ENCODE data around the gene NRXN3.

The NRXN3 gene

DNA sequence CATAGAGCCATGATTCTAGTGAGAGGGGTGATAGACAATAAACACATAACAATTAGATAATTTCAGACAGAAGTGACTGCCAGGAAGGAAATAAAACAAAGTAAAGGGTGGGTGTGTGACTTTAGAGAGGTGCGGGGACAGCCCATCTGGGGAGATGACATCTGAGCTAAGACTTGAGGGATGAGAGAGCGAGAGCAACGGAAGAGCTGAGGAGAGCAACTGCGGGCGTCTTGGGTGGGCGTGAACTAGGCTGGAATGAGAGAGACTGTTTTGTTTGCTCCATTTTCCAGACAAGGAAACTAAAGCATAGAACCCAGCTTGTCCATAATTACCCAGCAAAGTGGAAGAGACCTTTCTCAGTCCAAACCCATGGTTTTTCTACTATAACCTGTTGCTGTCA is 25.3 kb downstream of the NRXN3 start (continued):
- TF ChIP-seq, protein P1, sequence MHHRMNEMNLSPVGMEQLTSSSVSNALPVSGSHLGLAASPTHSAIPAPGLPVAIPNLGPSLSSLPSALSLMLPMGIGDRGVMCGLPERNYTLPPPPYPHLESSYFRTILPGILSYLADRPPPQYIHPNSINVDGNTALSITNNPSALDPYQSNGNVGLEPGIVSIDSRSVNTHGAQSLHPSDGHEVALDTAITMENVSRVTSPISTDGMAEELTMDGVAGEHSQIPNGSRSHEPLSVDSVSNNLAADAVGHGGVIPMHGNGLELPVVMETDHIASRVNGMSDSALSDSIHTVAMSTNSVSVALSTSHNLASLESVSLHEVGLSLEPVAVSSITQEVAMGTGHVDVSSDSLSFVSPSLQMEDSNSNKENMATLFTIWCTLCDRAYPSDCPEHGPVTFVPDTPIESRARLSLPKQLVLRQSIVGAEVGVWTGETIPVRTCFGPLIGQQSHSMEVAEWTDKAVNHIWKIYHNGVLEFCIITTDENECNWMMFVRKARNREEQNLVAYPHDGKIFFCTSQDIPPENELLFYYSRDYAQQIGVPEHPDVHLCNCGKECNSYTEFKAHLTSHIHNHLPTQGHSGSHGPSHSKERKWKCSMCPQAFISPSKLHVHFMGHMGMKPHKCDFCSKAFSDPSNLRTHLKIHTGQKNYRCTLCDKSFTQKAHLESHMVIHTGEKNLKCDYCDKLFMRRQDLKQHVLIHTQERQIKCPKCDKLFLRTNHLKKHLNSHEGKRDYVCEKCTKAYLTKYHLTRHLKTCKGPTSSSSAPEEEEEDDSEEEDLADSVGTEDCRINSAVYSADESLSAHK (tag by site-specific recombination; IDR thresholded peaks at IDR 0.05), result no peak
- TF ChIP-seq BCL6B (tag by site-specific recombination; IDR thresholded peaks at IDR 0.05), result no peak
- TF ChIP-seq, protein P2, sequence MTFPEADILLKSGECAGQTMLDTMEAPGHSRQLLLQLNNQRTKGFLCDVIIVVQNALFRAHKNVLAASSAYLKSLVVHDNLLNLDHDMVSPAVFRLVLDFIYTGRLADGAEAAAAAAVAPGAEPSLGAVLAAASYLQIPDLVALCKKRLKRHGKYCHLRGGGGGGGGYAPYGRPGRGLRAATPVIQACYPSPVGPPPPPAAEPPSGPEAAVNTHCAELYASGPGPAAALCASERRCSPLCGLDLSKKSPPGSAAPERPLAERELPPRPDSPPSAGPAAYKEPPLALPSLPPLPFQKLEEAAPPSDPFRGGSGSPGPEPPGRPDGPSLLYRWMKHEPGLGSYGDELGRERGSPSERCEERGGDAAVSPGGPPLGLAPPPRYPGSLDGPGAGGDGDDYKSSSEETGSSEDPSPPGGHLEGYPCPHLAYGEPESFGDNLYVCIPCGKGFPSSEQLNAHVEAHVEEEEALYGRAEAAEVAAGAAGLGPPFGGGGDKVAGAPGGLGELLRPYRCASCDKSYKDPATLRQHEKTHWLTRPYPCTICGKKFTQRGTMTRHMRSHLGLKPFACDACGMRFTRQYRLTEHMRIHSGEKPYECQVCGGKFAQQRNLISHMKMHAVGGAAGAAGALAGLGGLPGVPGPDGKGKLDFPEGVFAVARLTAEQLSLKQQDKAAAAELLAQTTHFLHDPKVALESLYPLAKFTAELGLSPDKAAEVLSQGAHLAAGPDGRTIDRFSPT (tag by site-specific recombination; IDR thresholded peaks at IDR 0.05), result no peak
- TF ChIP-seq, protein P3, sequence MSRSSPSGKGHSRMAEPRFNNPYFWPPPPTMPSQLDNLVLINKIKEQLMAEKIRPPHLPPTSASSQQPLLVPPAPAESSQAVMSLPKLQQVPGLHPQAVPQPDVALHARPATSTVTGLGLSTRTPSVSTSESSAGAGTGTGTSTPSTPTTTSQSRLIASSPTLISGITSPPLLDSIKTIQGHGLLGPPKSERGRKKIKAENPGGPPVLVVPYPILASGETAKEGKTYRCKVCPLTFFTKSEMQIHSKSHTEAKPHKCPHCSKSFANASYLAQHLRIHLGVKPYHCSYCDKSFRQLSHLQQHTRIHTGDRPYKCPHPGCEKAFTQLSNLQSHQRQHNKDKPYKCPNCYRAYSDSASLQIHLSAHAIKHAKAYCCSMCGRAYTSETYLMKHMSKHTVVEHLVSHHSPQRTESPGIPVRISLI (tag by site-specific recombination; IDR thresholded peaks at IDR 0.05), result no peak
- TF ChIP-seq ZNF626 (tag by site-specific recombination; IDR thresholded peaks at IDR 0.05), result no peak
- TF ChIP-seq ZNF664 (tag by site-specific recombination; IDR thresholded peaks at IDR 0.05), result no peak
- TF ChIP-seq ZNF544 (tag by site-specific recombination; IDR thresholded peaks at IDR 0.05), result no peak
- TF ChIP-seq ZNF561 (tag by site-specific recombination; IDR thresholded peaks at IDR 0.05; ENCODE audit: borderline replicate concordance), result no peak
- no peak for TF ChIP-seq ZNF521 (tag by site-specific recombination; IDR thresholded peaks at IDR 0.05)

DNA sequence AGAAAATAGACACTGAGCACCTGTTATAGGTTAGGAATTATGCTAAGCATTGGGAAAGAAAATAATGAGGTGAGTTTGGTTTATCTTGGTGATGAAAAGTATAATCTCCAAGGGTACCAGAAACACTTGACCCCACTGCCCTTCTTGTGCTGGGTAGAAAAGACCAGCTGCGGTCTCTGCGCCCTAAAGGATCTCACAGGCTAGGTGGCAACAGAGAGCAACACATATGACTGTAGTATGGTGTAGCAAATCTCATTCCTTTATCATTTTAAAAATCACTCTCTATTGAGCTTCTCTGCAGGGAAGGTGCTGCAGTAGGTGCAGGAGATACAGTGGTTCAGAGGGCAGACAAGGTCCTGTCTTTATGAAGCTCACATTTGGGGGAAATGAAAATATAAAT is 26.1 kb downstream of the NRXN3 start:
- Histone ChIP-seq H3K27ac (ENCODE audit: extremely low read depth, low read depth, low read length) (no peak overlapping the region), H3K4me1 (ENCODE audit: control insufficient read depth, insufficient read depth, low read length) (no peaks in the 10 kb centered on the region), H3K4me3 (ENCODE audit: low read depth, low read length) (no peak overlapping the region), H3K9me3 (ENCODE audit: control insufficient read depth, insufficient read depth, low read depth, low read length) (no peaks in the 10 kb centered on the region), H3K36me3 (ENCODE audit: control insufficient read depth in 2 of 2, insufficient read depth in 1 of 2, low read length in 2 of 2) (no peaks in the 10 kb centered on the region)
- CTCF ChIA-PET, result interaction anchor here (0.6 to 1.1 kb wide), 3 partner anchors 10 to 372 kb away, joined by 3 read pairs; no protein-coding TSS in a partner anchor
- POLR2A ChIA-PET, result no interaction called here
- TF ChIP-seq GLI2 (tag by site-specific recombination; IDR thresholded peaks at IDR 0.05; ENCODE audit: borderline replicate concordance, low read depth) (no peak), ZNF398 (tag by site-specific recombination; IDR thresholded peaks at IDR 0.05) (no peak), ZNF513 (tag by site-specific recombination; IDR thresholded peaks at IDR 0.05) (no peak), ZNF701 (tag by site-specific recombination; IDR thresholded peaks at IDR 0.05) (no peak), ZNF843 (tag by site-specific recombination; IDR thresholded peaks at IDR 0.05) (no peak), ZNF747 (tag by site-specific recombination; IDR thresholded peaks at IDR 0.05) (no peak)
